NCI-H82 (cell line): ENCODE data around the gene FSIP1.

Experiments
- DNase-seq: peaks from one replicate; lab custom pipeline; 2025; lab: John Stamatoyannopoulos, UW

FSIP1 gene

GRCh38 chr15:39618063-39618823 is 164.4 kb downstream of the FSIP1 start:
- no peak for DNase-seq

- no peak for DNase-seq
Observed at GRCh38 chr15:39616731-39617455, 165.7 kb downstream of the FSIP1 start.

- no peak for DNase-seq
Observed at GRCh38 chr15:39613861-39614260, 168.8 kb downstream of the FSIP1 start.

GRCh38 chr15:39613271-39613670 is 169.4 kb downstream of the FSIP1 start:
- DNase-seq, result no peak

GRCh38 chr15:39610665-39611064 is 172.0 kb downstream of the FSIP1 start:
- DNase-seq, result no peak

- DNase-seq, result no peak
Observed at GRCh38 chr15:39609166-39609916, 173.3 kb downstream of the FSIP1 start.

- DNase-seq, result no peak
Observed at GRCh38 chr15:39608185-39609139, 174.2 kb downstream of the FSIP1 start.

- no peak for DNase-seq
Observed at GRCh38 chr15:39605146-39605545, 177.5 kb downstream of the FSIP1 start.

- peak; percentile 71 for DNase-seq
Observed at GRCh38 chr15:39602143-39602542, 180.5 kb downstream of the FSIP1 start.

- DNase-seq, result no peak
Observed at GRCh38 chr15:39599871-39600270, 182.8 kb downstream of the FSIP1 start.

GRCh38 chr15:39598958-39599845 is 183.4 kb downstream of the FSIP1 start:
- DNase-seq, result no peak

- no peak for DNase-seq
Observed at GRCh38 chr15:39598186-39598850, 184.3 kb downstream of the FSIP1 start.

- no peak for DNase-seq
Observed at GRCh38 chr15:39597751-39598185, 184.9 kb downstream of the FSIP1 start.

- no peak for DNase-seq
Observed at GRCh38 chr15:39597336-39597735, 185.3 kb downstream of the FSIP1 start.

GRCh38 chr15:39596358-39597051 is 186.1 kb downstream of the FSIP1 start:
- DNase-seq, result no peak

- DNase-seq, result no peak
Observed at GRCh38 chr15:39595338-39596221, 187.1 kb downstream of the FSIP1 start.

GRCh38 chr15:39594446-39595337 is 187.9 kb downstream of the FSIP1 start:
- no peak for DNase-seq
